Karpas-422 (cell line): ENCODE results near the gene DSC1. TPM values are rescaled to one million over a fixed set of nuclear protein-coding genes. Genes with fewer than 3 reads are reported as not detected.

ENCODE experiments used
- DNase-seq: peaks from one replicate; pipeline ENCODE4 v3.0.0-alpha.2; 2015
- H2AFZ ChIP-seq: fragments of 200-600 bp; sonication (generic); 2 replicates; pipeline ENCODE4 v1.6.1; 2014; ENCODE audit warnings: antibody characterized with exemption, low read length, mixed read lengths
- H3K27ac ChIP-seq: fragments of 200-600 bp; sonication (generic); 2 replicates; pipeline ENCODE4 v1.5.1; 2014; ENCODE audit warnings: mild to moderate bottlenecking, low read length, moderate library complexity
- H3K27me3 ChIP-seq: fragments of 200-600 bp; sonication (generic); 2 replicates; pipeline ENCODE4 v1.6.1; 2014; ENCODE audit warnings: low read length, mixed read lengths
- H3K36me3 ChIP-seq: fragments of 200-600 bp; sonication (generic); 2 replicates; pipeline ENCODE4 v1.6.1; 2014; ENCODE audit warnings: low read length, mixed read lengths; ENCODE audit not compliant: insufficient read depth
- H3K4me1 ChIP-seq: fragments of 200-600 bp; sonication (generic); 2 replicates; pipeline ENCODE4 v1.6.1; 2014; ENCODE audit warnings: mild to moderate bottlenecking, low read length, mixed read lengths
- H3K4me2 ChIP-seq: fragments of 200-600 bp; sonication (generic); 2 replicates; pipeline ENCODE4 v1.6.1; 2014; ENCODE audit warnings: low read length, low read depth, mild to moderate bottlenecking; ENCODE audit not compliant: poor library complexity, severe bottlenecking
- H3K4me3 ChIP-seq: fragments of 200-600 bp; sonication (generic); 2 replicates; pipeline ENCODE4 v1.5.1; 2014; ENCODE audit warnings: mild to moderate bottlenecking, antibody characterized with exemption, low read length, mixed read lengths
- H3K79me2 ChIP-seq: fragments of 200-600 bp; sonication (generic); 2 replicates; pipeline ENCODE4 v1.6.1; 2014; ENCODE audit warnings: mild to moderate bottlenecking, low read length, mixed read lengths
- H3K9ac ChIP-seq: fragments of 200-600 bp; sonication (generic); 2 replicates; pipeline ENCODE4 v1.6.0; 2014; ENCODE audit warnings: low read length
- H3K9me2 ChIP-seq: fragments of 200-600 bp; sonication (generic), shearing (Covaris generic); replicated peaks from 2 replicates; pipeline ENCODE4 v1.6.0; 2014; ENCODE audit warnings: mild to moderate bottlenecking, low read length, moderate library complexity; ENCODE audit not compliant: insufficient read depth
- H3K9me3 ChIP-seq: fragments of 300-700, 200-600 bp; sonication (generic); 2 replicates; pipeline ENCODE4 v1.6.1; 2014; ENCODE audit warnings: low read length, mixed read lengths
- H4K20me1 ChIP-seq: fragments of 200-600 bp; sonication (generic); 2 replicates; pipeline ENCODE4 v1.6.1; 2014; ENCODE audit warnings: mild to moderate bottlenecking, antibody characterized with exemption, low read length, low read depth; ENCODE audit not compliant: insufficient read depth
- total RNA-seq: library from RNA; depleted of rRNA; stranded (reverse); fragments of >200 nt; shearing (Covaris generic); gene quantifications from 2 replicates; pipeline ENCODE4 v1.2.3, GENCODE V29; 2014; ENCODE audit warnings: low replicate concordance

DSC1 gene
- total RNA-seq, 1 experiment from 2014 or later = 2.4 TPM

DNA sequence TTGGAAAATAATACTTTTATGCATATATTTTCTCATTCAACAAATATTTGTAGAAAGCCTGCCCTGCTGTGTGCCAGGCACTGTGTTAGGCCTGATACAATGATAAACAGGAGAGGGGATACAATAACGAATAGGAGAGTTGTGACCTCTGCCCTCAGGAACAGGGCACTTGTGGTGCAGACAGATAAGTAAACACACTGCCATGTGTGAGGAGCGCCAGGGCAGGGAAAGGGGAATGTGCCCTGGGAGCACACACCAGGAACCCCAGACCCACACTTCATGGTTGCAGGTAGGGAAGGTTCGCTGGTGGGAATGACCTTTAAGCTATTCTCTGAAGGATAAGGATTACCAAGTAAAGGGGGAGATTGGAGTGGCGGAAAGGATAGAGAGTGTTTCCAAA, 42.2 kb upstream of the DSC1 start:
- Histone ChIP-seq H3K9me3 (peaks cover 6% of the 10 kb centered on the region; the same call in 1 of the 2 replicates), H3K9me2 (no peaks in the 10 kb centered on the region), H3K4me2 (peak overlapping the region; percentile 92), H3K27ac (peak overlapping the region; percentile 99), H3K27me3 (no peaks in the 10 kb centered on the region), H3K4me3 (no peak overlapping the region), H3K79me2 (no peaks in the 10 kb centered on the region), H2AFZ (no peak overlapping the region), H4K20me1 (no peaks in the 10 kb centered on the region), H3K4me1 (peaks cover 82% of the 10 kb centered on the region), H3K9ac (peak overlapping the region; percentile 28; the same call in 1 of the 2 replicates), H3K36me3 (no peaks in the 10 kb centered on the region)
- DNase-seq = peak; percentile 43

- Histone ChIP-seq H3K27me3 (no peaks in the 10 kb centered on the region), H3K9me2 (no peaks in the 10 kb centered on the region), H4K20me1 (no peaks in the 10 kb centered on the region), H3K4me3 (peak overlapping the region; percentile 61), H3K36me3 (no peaks in the 10 kb centered on the region), H3K4me2 (peak overlapping the region; percentile 92), H3K79me2 (no peaks in the 10 kb centered on the region), H3K27ac (peak overlapping the region; percentile 99), H3K4me1 (peaks cover 88% of the 10 kb centered on the region), H3K9ac (peak overlapping the region; percentile 81), H2AFZ (no peak overlapping the region), H3K9me3 (0 out of 2 replicates have a peak, but pooled peaks cover 4% of the 10 kb centered on the region)
- peak; percentile 56 for DNase-seq
Observed at GRCh38 chr18:31204166-31204565, 41.5 kb upstream of the DSC1 start.

GRCh38 chr18:31203794-31204148, 41.1 kb upstream of the DSC1 start:
- peak overlapping the region; percentile 61 for H3K4me3 ChIP-seq
- no peaks in the 10 kb centered on the region for H3K36me3 ChIP-seq
- peaks cover 89% of the 10 kb centered on the region for H3K4me1 ChIP-seq
- 0 out of 2 replicates have a peak, but pooled peaks cover 4% of the 10 kb centered on the region for H3K9me3 ChIP-seq
- no peaks in the 10 kb centered on the region for H3K9me2 ChIP-seq
- peak overlapping the region; percentile 99 for H3K27ac ChIP-seq
- no peaks in the 10 kb centered on the region for H3K79me2 ChIP-seq
- H3K9ac ChIP-seq = peak overlapping the region; percentile 81
- H4K20me1 ChIP-seq = no peaks in the 10 kb centered on the region
- H3K4me2 ChIP-seq = peak overlapping the region; percentile 92
- no peaks in the 10 kb centered on the region for H3K27me3 ChIP-seq
- peak; percentile 79 for DNase-seq
- H2AFZ ChIP-seq = no peak overlapping the region

DNA sequence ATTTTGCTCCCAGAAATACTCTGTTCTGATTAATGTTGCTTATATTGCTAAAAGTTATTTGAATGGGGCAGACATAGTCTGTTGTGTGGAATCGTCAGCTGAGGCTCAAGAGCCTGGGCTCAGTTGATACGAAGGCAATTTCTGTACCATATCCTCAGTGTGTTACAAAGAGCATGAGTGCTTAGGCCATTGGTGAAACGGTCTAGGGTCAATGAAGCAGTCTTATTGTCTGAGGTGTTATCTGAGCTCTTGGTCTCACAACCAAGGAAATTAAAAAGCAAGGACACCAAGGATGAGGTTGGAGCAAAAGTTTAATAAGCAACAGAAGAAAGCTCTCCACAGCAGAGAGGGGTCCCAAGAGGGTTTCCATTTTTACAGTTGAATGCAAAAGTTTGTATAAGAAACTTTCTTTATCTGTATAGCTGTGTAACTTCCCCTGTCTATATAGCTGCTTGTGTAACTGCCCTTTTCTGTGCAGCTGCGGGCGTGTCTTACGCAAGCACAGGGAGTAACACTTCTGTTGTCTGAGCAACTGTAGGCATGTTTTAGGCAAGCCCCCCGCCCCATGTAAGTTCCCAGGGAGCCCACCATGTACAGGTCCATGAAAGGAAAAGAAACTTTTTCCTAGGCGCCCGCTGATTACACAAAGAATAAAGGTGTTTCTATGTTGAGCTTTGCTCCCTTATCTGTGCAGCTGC, 40.6 kb upstream of the DSC1 start:
- H3K36me3 ChIP-seq = no peaks in the 10 kb centered on the region
- peak; percentile 97 for DNase-seq
- no peaks in the 10 kb centered on the region for H3K9me2 ChIP-seq
- H3K27ac ChIP-seq = peak overlapping the region; percentile 99
- no peaks in the 10 kb centered on the region for H3K27me3 ChIP-seq
- no peaks in the 10 kb centered on the region for H4K20me1 ChIP-seq
- no peaks in the 10 kb centered on the region for H3K79me2 ChIP-seq
- H3K4me1 ChIP-seq = peaks cover 89% of the 10 kb centered on the region
- H2AFZ ChIP-seq = no peak overlapping the region
- peak overlapping the region; percentile 81 for H3K9ac ChIP-seq
- H3K4me2 ChIP-seq = peak overlapping the region; percentile 92
- peak overlapping the region; percentile 61 for H3K4me3 ChIP-seq
- H3K9me3 ChIP-seq = 0 out of 2 replicates have a peak, but pooled peaks cover 4% of the 10 kb centered on the region

DNA sequence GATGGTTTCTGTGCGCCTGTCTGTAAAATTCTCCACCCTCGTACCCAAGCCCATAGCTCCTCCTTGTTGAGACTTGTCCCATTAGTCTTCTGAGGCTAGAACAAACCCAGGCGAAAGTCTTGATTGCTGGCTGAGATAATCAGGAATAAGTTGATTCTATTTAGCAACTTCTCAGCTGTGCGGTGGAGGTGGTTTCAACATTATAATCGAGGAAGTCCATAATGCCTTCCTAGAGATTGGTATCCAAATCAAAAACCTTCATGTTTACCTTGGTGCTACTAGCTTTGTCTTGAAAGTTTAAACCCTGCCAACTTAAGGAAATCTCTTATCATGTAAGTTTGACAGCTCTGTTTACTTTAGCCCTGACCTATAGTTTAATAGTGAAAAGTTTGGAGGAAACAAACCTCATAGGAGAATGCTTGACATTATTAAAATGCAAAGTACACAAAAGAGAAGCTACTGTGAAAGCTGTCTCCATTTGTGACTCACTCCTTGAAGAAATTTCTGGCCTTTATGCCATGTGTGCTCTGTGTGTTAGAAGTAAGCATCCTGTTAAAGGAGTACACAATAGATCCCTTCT, 36.6 kb upstream of the DSC1 start:
- DNase-seq = peak; percentile 55
- H3K4me3 ChIP-seq = no peak overlapping the region
- peak overlapping the region; percentile 2; the same call in 1 of the 2 replicates for H3K9ac ChIP-seq
- H3K27ac ChIP-seq = peak overlapping the region; percentile 71
- no peaks in the 10 kb centered on the region for H3K9me2 ChIP-seq
- H3K27me3 ChIP-seq = no peaks in the 10 kb centered on the region
- H2AFZ ChIP-seq = peak overlapping the region; percentile 65
- H3K79me2 ChIP-seq = no peaks in the 10 kb centered on the region
- H3K4me2 ChIP-seq = peak overlapping the region; percentile 30
- no peaks in the 10 kb centered on the region for H4K20me1 ChIP-seq
- H3K9me3 ChIP-seq = 0 out of 2 replicates have a peak, but pooled peaks cover 4% of the 10 kb centered on the region
- H3K4me1 ChIP-seq = peaks cover 76% of the 10 kb centered on the region
- H3K36me3 ChIP-seq = no peaks in the 10 kb centered on the region

DNA sequence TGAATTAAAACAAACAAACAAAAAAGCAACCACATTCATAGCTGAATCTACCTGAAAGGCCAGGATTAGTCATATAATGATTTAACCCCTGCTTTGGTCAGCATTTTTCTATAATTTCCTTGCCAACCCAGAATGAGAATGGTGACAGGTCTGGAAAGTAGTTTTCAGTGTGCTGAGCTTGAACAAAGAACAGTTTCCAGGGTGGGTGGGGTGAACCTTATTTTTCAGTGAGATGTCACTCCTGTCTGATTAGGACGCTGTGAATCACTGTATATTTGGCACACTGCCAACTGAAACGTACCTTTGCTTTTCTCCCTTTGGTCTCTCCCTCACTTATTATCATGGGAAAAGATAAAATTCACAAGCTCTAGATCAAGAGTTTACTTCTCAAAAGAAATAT, 35.0 kb upstream of the DSC1 start:
- Histone ChIP-seq H4K20me1 (no peaks in the 10 kb centered on the region), H3K4me2 (peak overlapping the region; percentile 33), H3K4me3 (no peak overlapping the region), H3K27me3 (no peaks in the 10 kb centered on the region), H3K36me3 (no peaks in the 10 kb centered on the region), H3K79me2 (no peaks in the 10 kb centered on the region), H3K9ac (no peak overlapping the region), H3K9me2 (no peaks in the 10 kb centered on the region), H3K4me1 (peaks cover 62% of the 10 kb centered on the region), H3K27ac (peak overlapping the region; percentile 71), H3K9me3 (0 out of 2 replicates have a peak, but pooled peaks cover 4% of the 10 kb centered on the region), H2AFZ (peak overlapping the region; percentile 65)
- DNase-seq = peak; percentile 74

GRCh38 chr18:31195063-31195462, 32.4 kb upstream of the DSC1 start:
- Histone ChIP-seq H3K4me1 (peaks cover 51% of the 10 kb centered on the region), H3K9me3 (no peaks in the 10 kb centered on the region), H3K27me3 (no peaks in the 10 kb centered on the region), H3K4me3 (no peak overlapping the region), H3K27ac (no peak overlapping the region), H3K9ac (no peak overlapping the region), H4K20me1 (no peaks in the 10 kb centered on the region), H2AFZ (peak overlapping the region; percentile 66), H3K9me2 (no peaks in the 10 kb centered on the region), H3K79me2 (no peaks in the 10 kb centered on the region), H3K4me2 (no peak overlapping the region), H3K36me3 (no peaks in the 10 kb centered on the region)
- DNase-seq = no peak

- Histone ChIP-seq H3K9me2 (no peaks in the 10 kb centered on the region), H3K27me3 (no peaks in the 10 kb centered on the region), H3K36me3 (no peaks in the 10 kb centered on the region), H3K9me3 (no peaks in the 10 kb centered on the region), H3K4me3 (no peak overlapping the region), H3K27ac (no peak overlapping the region), H4K20me1 (no peaks in the 10 kb centered on the region), H3K4me1 (peaks cover 30% of the 10 kb centered on the region), H3K79me2 (no peaks in the 10 kb centered on the region), H2AFZ (peak overlapping the region; percentile 44), H3K4me2 (no peak overlapping the region), H3K9ac (no peak overlapping the region)
- no peak for DNase-seq
Observed at GRCh38 chr18:31192086-31192776, 29.6 kb upstream of the DSC1 start.
